GM12874 (cell line): ENCODE data around the gene GLUL.

ENCODE experiments used
- TF ChIP-seq, protein P1 (sequence below): IDR thresholded peaks from 2 replicates; pipeline ENCODE4 v1.5.1; 2011; ENCODE audit warnings: low read depth, mild to moderate bottlenecking, control low read depth, low read length, moderate library complexity; ENCODE audit not compliant: insufficient read depth

GLUL gene

DNA sequence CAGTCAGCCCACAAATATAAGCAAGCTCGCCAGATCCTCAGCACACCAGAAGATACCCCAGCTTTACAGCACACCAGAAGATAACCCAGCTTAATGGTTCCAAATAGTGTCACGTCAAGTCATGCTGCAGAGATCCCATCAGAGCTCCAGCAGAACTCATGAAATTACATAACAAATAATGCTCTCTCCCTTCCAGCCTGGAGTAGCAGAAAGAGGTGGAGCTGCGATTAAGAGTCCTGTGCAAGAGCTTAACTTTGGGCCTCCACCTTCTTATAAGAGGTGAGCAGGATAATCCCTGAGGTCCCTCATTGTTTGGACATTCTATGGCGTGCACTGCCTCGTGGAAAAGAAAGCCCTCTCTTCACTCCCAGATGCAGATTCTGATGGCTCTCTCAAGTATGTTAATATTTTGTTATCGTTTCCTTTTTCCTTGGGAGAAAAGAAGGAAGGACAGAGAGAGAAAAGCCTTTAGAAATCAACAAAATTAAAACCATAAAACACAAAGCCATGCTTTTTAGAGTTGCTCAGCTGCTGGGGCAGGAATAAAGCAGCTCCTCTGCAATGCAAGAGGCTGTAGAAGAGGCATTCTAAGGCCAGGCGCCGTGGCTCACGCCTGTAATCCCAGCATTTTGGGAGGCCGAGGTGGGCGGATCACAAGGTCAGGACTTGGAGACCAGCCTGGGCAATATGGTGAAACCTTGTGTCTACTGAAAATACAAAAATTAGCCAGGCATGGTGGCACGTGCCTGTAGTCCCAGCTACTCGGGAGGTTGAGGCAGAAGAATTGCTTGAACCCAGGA is 59.1 kb downstream of the GLUL start:
- TF ChIP-seq, protein P1, sequence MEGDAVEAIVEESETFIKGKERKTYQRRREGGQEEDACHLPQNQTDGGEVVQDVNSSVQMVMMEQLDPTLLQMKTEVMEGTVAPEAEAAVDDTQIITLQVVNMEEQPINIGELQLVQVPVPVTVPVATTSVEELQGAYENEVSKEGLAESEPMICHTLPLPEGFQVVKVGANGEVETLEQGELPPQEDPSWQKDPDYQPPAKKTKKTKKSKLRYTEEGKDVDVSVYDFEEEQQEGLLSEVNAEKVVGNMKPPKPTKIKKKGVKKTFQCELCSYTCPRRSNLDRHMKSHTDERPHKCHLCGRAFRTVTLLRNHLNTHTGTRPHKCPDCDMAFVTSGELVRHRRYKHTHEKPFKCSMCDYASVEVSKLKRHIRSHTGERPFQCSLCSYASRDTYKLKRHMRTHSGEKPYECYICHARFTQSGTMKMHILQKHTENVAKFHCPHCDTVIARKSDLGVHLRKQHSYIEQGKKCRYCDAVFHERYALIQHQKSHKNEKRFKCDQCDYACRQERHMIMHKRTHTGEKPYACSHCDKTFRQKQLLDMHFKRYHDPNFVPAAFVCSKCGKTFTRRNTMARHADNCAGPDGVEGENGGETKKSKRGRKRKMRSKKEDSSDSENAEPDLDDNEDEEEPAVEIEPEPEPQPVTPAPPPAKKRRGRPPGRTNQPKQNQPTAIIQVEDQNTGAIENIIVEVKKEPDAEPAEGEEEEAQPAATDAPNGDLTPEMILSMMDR, result no peak
